HG03196 (cell line): ENCODE data around the gene LYPLAL1.

Experiments
- ATAC-seq: cut with Tn5 transposase; IDR thresholded peaks from one replicate; pipeline ENCODE4 v1.9.1; 2021; ENCODE audit not compliant: unreplicated experiment

LYPLAL1 gene

GRCh38 chr1:219173758-219174459 lies at the start of gene LYPLAL1:
Gene LYPLAL1, plus strand, starts transcription at chr1:219173878. Its CDS starts 13 bp downstream, at chr1:219173891.
- peak; percentile 64 for ATAC-seq

- ATAC-seq, result no peak
Observed at GRCh38 chr1:219124163-219124562, 49.5 kb upstream of the LYPLAL1 start.

- ATAC-seq, result no peak
Observed at GRCh38 chr1:219125342-219125741, 48.3 kb upstream of the LYPLAL1 start.

GRCh38 chr1:219126377-219126776 lies 47.3 kb upstream of the LYPLAL1 start:
- no peak for ATAC-seq

GRCh38 chr1:219128957-219129356 lies 44.7 kb upstream of the LYPLAL1 start:
- ATAC-seq, result no peak

GRCh38 chr1:219130366-219130935 lies 43.2 kb upstream of the LYPLAL1 start:
- no peak for ATAC-seq

- no peak for ATAC-seq
Observed at GRCh38 chr1:219132939-219133338, 40.7 kb upstream of the LYPLAL1 start.

GRCh38 chr1:219138747-219139146 lies 34.9 kb upstream of the LYPLAL1 start:
- ATAC-seq, result no peak

GRCh38 chr1:219140303-219140877 lies 33.3 kb upstream of the LYPLAL1 start:
- no peak for ATAC-seq

GRCh38 chr1:219143735-219144134 lies 29.9 kb upstream of the LYPLAL1 start:
- no peak for ATAC-seq

GRCh38 chr1:219144658-219145315 lies 28.9 kb upstream of the LYPLAL1 start:
- ATAC-seq, result no peak

GRCh38 chr1:219147571-219148019 lies 26.1 kb upstream of the LYPLAL1 start:
- ATAC-seq, result no peak

GRCh38 chr1:219149009-219149577 lies 24.6 kb upstream of the LYPLAL1 start:
- ATAC-seq, result no peak

- no peak for ATAC-seq
Observed at GRCh38 chr1:219149953-219150352, 23.7 kb upstream of the LYPLAL1 start.

- no peak for ATAC-seq
Observed at GRCh38 chr1:219150913-219151312, 22.8 kb upstream of the LYPLAL1 start.

GRCh38 chr1:219151467-219151866 lies 22.2 kb upstream of the LYPLAL1 start:
- ATAC-seq, result no peak

GRCh38 chr1:219152751-219153150 lies 20.9 kb upstream of the LYPLAL1 start:
- ATAC-seq, result no peak

GRCh38 chr1:219153723-219154122 lies 20.0 kb upstream of the LYPLAL1 start:
- ATAC-seq, result no peak

- no peak for ATAC-seq
Observed at GRCh38 chr1:219155135-219155534, 18.5 kb upstream of the LYPLAL1 start.

GRCh38 chr1:219159946-219160645 lies 13.6 kb upstream of the LYPLAL1 start:
- no peak for ATAC-seq

- ATAC-seq, result no peak
Observed at GRCh38 chr1:219160967-219161366, 12.7 kb upstream of the LYPLAL1 start.
